ENCODE measurements around the gene C11orf21.

C11orf21 gene

DNA sequence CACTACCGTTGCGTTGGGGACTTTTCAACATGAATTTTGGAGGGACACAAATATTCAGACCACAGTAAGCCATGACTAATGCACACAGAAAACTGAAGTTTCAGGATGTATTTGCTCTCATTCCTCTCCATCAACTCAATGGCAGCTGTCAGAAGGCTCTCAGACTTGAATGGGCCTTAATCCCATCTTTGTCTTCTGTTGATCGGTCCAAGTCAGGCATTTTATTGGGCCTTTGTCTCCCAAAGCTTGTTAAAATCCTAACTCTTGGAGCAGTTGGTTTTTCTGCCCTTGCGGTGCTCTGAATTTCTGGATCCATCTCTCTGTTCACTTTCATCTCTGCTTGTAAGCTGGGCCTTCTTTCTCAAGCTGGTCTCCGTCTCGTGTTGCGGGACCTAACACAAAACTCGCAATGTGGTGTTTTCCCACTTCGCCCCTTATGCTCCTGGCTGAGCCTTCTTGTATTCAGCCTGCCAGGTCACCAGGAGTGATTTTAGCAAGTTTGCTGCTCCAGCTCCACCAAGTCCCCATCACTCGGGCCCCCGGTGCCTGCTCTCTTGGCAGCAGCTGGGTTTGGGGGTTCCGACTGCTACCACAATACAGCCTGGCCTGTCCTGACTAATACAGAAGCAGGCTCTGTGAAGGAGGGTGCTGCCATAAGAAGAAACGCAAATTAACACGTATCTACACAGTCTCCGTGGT, 27.1 kb upstream of the C11orf21 start:
- DNase-seq (ENCODE audit: low spot score), result no peak
- TF ChIP-seq, protein P1, sequence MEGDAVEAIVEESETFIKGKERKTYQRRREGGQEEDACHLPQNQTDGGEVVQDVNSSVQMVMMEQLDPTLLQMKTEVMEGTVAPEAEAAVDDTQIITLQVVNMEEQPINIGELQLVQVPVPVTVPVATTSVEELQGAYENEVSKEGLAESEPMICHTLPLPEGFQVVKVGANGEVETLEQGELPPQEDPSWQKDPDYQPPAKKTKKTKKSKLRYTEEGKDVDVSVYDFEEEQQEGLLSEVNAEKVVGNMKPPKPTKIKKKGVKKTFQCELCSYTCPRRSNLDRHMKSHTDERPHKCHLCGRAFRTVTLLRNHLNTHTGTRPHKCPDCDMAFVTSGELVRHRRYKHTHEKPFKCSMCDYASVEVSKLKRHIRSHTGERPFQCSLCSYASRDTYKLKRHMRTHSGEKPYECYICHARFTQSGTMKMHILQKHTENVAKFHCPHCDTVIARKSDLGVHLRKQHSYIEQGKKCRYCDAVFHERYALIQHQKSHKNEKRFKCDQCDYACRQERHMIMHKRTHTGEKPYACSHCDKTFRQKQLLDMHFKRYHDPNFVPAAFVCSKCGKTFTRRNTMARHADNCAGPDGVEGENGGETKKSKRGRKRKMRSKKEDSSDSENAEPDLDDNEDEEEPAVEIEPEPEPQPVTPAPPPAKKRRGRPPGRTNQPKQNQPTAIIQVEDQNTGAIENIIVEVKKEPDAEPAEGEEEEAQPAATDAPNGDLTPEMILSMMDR (IDR thresholded peaks at IDR 0.05; ENCODE audit: extremely low read depth, missing control alignments), result no peak

GRCh38 chr11:2328021-2328420, 26.3 kb upstream of the C11orf21 start:
- no peak for DNase-seq (ENCODE audit: low spot score)
- TF ChIP-seq, protein P1 (IDR thresholded peaks at IDR 0.05; ENCODE audit: extremely low read depth, missing control alignments), result no peak

- DNase-seq (ENCODE audit: low spot score), result no peak
- TF ChIP-seq, protein P1 (IDR thresholded peaks at IDR 0.05; ENCODE audit: extremely low read depth, missing control alignments), result no peak
Measured at GRCh38 chr11:2327032-2327431, 25.3 kb upstream of the C11orf21 start.

DNA sequence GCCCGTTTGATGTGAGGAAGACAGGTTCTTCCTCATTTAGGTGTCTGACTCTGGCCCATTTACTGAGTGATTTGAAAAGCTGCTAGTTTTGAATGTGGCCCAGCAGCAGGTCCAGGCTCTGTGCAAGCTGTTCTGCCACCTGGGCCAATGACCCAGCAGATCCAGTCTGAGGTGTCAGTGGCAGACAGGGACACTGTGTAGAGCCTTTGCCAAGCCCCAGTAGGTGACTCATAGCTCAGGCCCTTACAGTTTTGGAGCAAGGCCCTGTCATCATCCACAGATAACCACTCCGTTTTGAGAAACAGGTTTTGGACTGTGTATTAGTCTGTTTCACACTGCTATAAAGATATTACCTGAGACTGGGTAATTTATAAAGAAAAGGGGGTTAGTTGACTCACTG, 24.0 kb upstream of the C11orf21 start:
- TF ChIP-seq, protein P1 (IDR thresholded peaks at IDR 0.05; ENCODE audit: extremely low read depth, missing control alignments), result no peak
- DNase-seq (ENCODE audit: low spot score), result no peak

DNA sequence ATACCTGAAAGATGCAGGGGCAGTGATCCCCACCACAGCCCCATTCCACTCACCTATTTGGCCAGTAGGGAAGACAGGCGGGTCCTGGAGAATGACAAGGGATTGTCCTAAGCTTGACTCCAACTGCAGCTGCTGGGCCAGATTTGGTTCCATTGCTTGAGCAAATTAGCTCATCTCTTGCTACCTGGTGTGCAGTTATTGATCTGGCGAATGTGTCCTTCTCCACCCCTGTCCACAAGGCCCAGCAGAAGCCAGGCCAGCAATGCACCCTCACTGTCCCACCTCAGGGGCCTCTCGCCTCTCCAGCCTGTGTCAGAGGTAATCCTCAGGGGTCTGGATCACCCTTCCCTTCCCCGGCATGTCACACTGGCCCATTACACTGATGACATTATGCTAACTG, 23.4 kb upstream of the C11orf21 start:
- TF ChIP-seq, protein P1 (IDR thresholded peaks at IDR 0.05; ENCODE audit: extremely low read depth, missing control alignments), result no peak
- DNase-seq (ENCODE audit: low spot score), result no peak

GRCh38 chr11:2321311-2321683, 19.6 kb upstream of the C11orf21 start:
- no peak for DNase-seq (ENCODE audit: low spot score)
- TF ChIP-seq, protein P1 (IDR thresholded peaks at IDR 0.05; ENCODE audit: extremely low read depth, missing control alignments), result no peak

DNA sequence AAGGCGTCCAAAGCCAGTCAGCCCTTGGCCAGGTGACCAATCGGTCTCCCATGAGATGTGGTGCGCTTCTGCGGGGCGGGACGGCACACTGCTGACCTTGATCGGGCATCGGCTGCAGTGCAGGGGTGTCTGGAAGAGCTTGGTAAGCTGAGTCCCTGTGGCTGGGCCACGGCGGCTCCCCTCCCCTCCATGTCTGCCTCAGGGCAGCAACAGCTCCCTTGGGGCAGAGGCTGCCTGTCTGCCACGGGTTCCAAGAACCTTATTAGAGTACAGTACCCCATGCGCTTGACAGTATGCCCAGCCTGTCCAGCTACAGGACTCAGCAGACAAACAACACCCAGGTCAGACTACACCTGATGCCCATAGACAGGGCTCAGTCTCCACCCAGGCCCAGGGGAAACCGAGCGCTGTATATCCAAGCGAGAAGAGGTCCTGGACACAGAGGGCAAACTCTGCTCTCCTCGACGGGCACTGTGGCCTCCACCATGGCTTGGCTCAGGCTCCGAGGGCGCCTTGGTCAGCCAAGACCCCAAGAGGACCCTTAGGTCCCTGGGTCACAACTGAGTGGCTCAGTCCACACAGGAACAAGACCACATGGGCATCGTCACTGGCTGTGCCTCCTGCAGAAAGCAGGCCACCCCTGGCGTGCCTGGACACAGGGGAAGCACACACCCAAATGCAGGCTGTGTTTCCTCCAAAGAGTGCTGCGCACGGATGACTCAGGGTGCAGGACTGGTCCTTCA, 19.0 kb upstream of the C11orf21 start:
- TF ChIP-seq, protein P1 (IDR thresholded peaks at IDR 0.05; ENCODE audit: extremely low read depth, missing control alignments), result no peak
- DNase-seq (ENCODE audit: low spot score), result no peak
